Epithelial cell of proximal tubule (primary cell): ENCODE results near the gene ESD. TPM values are rescaled to one million over a fixed set of nuclear protein-coding genes. Genes with fewer than 3 reads are reported as not detected.

ENCODE experiments used
- DNase-seq: peaks from one replicate; pipeline ENCODE4 v3.0.0-alpha.2; 2011; ENCODE audit warnings: low read depth
- H3K4me3 ChIP-seq: 2 replicates; pipeline ENCODE4 v1.5.1; 2011; ENCODE audit warnings: low read depth, mild to moderate bottlenecking, low read length
- total RNA-seq: library from RNA; depleted of rRNA; stranded (reverse); fragments of >200 nt; gene quantifications from 2 replicates; pipeline ENCODE4 v1.2.3, GENCODE V29; 2015
- TF ChIP-seq, protein P1 (sequence below): conservative IDR thresholded peaks from 2 replicates; pipeline ENCODE4 v1.5.1; 2012; ENCODE audit warnings: low read depth, mild to moderate bottlenecking, low read length

Gene ESD
- total RNA-seq, 1 donor from 2014 or later, result 163 TPM

- TF ChIP-seq, protein P1, sequence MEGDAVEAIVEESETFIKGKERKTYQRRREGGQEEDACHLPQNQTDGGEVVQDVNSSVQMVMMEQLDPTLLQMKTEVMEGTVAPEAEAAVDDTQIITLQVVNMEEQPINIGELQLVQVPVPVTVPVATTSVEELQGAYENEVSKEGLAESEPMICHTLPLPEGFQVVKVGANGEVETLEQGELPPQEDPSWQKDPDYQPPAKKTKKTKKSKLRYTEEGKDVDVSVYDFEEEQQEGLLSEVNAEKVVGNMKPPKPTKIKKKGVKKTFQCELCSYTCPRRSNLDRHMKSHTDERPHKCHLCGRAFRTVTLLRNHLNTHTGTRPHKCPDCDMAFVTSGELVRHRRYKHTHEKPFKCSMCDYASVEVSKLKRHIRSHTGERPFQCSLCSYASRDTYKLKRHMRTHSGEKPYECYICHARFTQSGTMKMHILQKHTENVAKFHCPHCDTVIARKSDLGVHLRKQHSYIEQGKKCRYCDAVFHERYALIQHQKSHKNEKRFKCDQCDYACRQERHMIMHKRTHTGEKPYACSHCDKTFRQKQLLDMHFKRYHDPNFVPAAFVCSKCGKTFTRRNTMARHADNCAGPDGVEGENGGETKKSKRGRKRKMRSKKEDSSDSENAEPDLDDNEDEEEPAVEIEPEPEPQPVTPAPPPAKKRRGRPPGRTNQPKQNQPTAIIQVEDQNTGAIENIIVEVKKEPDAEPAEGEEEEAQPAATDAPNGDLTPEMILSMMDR, result no peak
- peak; percentile 56 for DNase-seq
- H3K4me3 ChIP-seq, result peak overlapping the region; percentile 81
Observed at GRCh38 chr13:46797501-46798237, 708 bp upstream of the ESD start.

- peak overlapping the region; percentile 81 for H3K4me3 ChIP-seq
- no peak for DNase-seq
- TF ChIP-seq, protein P1, result no peak
Observed at GRCh38 chr13:46796129-46796514, 839 bp downstream of the ESD start.

DNA sequence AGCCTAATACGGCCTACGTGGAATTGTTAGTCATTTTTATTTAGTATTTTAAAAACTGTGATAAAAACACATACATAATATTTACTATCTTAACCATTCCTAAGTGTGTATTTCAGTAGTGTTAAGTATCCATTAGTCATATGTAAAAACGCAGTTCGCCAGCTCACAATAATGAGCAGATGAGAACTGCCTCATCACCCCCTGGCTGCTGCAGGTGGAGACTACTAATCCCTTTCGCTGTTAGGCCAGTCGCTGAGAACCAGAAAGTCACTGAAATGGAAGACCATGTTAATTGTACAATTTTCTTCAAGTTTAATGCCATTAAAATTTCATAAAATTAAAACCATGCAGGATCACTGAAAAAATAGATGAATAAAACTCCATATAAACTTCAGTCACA, 1.6 kb downstream of the ESD start:
- no peak for DNase-seq
- TF ChIP-seq, protein P1, result no peak
- peak overlapping the region; percentile 81 for H3K4me3 ChIP-seq

GRCh38 chr13:46783504-46783903, 13.5 kb downstream of the ESD start:
- H3K4me3 ChIP-seq, result no peak overlapping the region
- TF ChIP-seq, protein P1, result no peak
- DNase-seq, result no peak

- TF ChIP-seq, protein P1, result no peak
- H3K4me3 ChIP-seq, result no peak overlapping the region
- DNase-seq, result no peak
Observed at GRCh38 chr13:46782691-46783090, 14.3 kb downstream of the ESD start.

GRCh38 chr13:46782066-46782465, 14.9 kb downstream of the ESD start:
- no peak overlapping the region for H3K4me3 ChIP-seq
- no peak for DNase-seq
- TF ChIP-seq, protein P1, result no peak

DNA sequence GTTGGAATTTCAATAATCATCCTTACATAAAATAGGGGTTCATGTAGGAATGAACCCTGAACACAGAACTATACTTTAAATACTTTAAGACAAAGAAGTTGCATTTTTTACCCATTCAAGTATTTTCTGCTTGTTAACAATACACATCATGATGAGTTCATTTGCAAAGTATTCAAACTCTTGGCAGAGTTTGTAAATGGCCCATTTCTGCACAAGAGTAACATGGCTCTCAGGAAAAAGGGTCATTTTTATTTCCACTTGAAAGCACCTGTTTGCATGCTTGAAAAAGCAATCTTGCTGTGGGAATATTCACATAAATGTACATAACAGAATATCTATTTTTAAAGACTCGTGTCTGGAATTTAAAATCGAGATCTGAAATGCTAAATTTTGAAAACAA, 18.1 kb downstream of the ESD start:
- no peak for DNase-seq
- TF ChIP-seq, protein P1, result no peak
- H3K4me3 ChIP-seq, result no peak overlapping the region
